GM12891 (cell line): ENCODE results near the gene DVL3.

Experiments
- PAX5 ChIP-seq: IDR thresholded peaks from 2 replicates; pipeline ENCODE4 v1.6.1; 2011; ENCODE audit warnings: low read length, moderate library complexity, mild to moderate bottlenecking; ENCODE audit not compliant: insufficient read depth, severe bottlenecking
- POLR2A ChIP-seq: IDR thresholded peaks from 2 replicates; pipeline ENCODE4 v1.6.1; 2011; ENCODE audit warnings: low read depth, low read length, control low read depth
- POLR2AphosphoS5 ChIP-seq: IDR thresholded peaks from 2 replicates; pipeline ENCODE4 v1.6.1; 2011; ENCODE audit warnings: low read depth, low read length, control low read depth
- POU2F2 ChIP-seq: IDR thresholded peaks from 2 replicates; pipeline ENCODE4 v1.6.1; 2011; ENCODE audit warnings: low read depth, mild to moderate bottlenecking, control low read depth, low read length, moderate library complexity
- SPI1 ChIP-seq: IDR thresholded peaks from 2 replicates; pipeline ENCODE4 v1.6.1; 2011; ENCODE audit warnings: low read depth, low read length, control low read depth
- TAF1 ChIP-seq: IDR thresholded peaks from 2 replicates; pipeline ENCODE4 v1.6.1; 2011; ENCODE audit warnings: low read depth, low read length, control low read depth

- no peak for TF ChIP-seq POLR2A
- no peak for TF ChIP-seq TAF1
- TF ChIP-seq SPI1: no peak
- no peak for TF ChIP-seq POLR2AphosphoS5
- no peak for TF ChIP-seq POU2F2
- TF ChIP-seq PAX5: no peak
These were observed 67.3 kb downstream of the DVL3 start for GRCh38 chr3:184222521-184222920.
